IMR-90 (cell line): Measurements from ENCODE around the gene CASP2. TPM values are rescaled to one million over a fixed set of nuclear protein-coding genes. Genes with fewer than 3 reads are reported as not detected.

ENCODE experiments used
- ATAC-seq: fragments of 200-7000 bp; cut with Tn5 transposase; 2 replicates; pipeline ENCODE4 v1.9.1; 2020; ENCODE audit warnings: low read depth, mild to moderate bottlenecking, moderate library complexity
- BruUV-seq: library from RNA; stranded (reverse); fragments of 400-500 nt; replicated peaks from 2 replicates; lab custom pipeline; 2021; lab: Mats Ljungman, UMichigan
- CTCF ChIA-PET: fragments of 300-600 bp; formaldehyde crosslinking; extraction: SDS; loops from one replicate; lab custom pipeline; 2021; ENCODE audit warnings: antibody characterized with exemption; lab: Yijun Ruan, JAX
- POLR2A ChIA-PET: fragments of 300-600 bp; sonication (Branson Sonifier 250); formaldehyde crosslinking; loops from one replicate; lab custom pipeline; 2022; ENCODE audit warnings: antibody characterized with exemption; ENCODE audit not compliant: unreplicated experiment; lab: Charles Lee
- DNase-seq: peaks from one replicate; pipeline ENCODE4 v3.0.0; 2013
- H2AFZ ChIP-seq: replicated peaks from 2 replicates; pipeline ENCODE3; 2013; ENCODE audit warnings: low read length, mild to moderate bottlenecking; ENCODE audit not compliant: poor library complexity
- H2AK5ac ChIP-seq: 2 replicates; pipeline ENCODE4 v1.6.1; 2013; ENCODE audit warnings: low read depth, low read length, inconsistent platforms
- H2AK9ac ChIP-seq: replicated peaks from 2 replicates; pipeline ENCODE3; 2013; ENCODE audit warnings: mild to moderate bottlenecking, low read depth, low read length, moderate library complexity; ENCODE audit not compliant: poor library complexity
- H2BK120ac ChIP-seq: 2 replicates; pipeline ENCODE4 v1.6.1; 2013; ENCODE audit warnings: low read depth, low read length, inconsistent platforms
- H2BK15ac ChIP-seq: 3 replicates; pipeline ENCODE4 v1.6.1; 2013; ENCODE audit warnings: low read depth, low read length, inconsistent platforms
- H2BK20ac ChIP-seq: 2 replicates; pipeline ENCODE4 v1.6.1; 2013; ENCODE audit warnings: low read depth, mild to moderate bottlenecking, inconsistent platforms, low read length, moderate library complexity
- H2BK5ac ChIP-seq: 2 replicates; pipeline ENCODE4 v1.6.1; 2013; ENCODE audit warnings: mild to moderate bottlenecking, low read depth, low read length, inconsistent platforms; ENCODE audit not compliant: poor library complexity, severe bottlenecking
- H3K14ac ChIP-seq: replicated peaks from 2 replicates; pipeline ENCODE4 v1.6.1; 2013; ENCODE audit warnings: low read depth, low read length, inconsistent platforms
- H3K18ac ChIP-seq: 2 replicates; pipeline ENCODE4 v1.6.1; 2013; ENCODE audit warnings: low read depth, low read length, control low read depth
- H3K23ac ChIP-seq: 2 replicates; pipeline ENCODE4 v1.6.1; 2013; ENCODE audit warnings: low read depth, low read length, inconsistent platforms
- H3K27ac ChIP-seq: 2 replicates; pipeline ENCODE4 v1.5.1; 2013; ENCODE audit warnings: mild to moderate bottlenecking, control low read depth, low read length; ENCODE audit not compliant: insufficient read depth
- H3K27me3 ChIP-seq: 2 replicates; pipeline ENCODE4 v1.6.1; 2013; ENCODE audit warnings: low read length; ENCODE audit not compliant: control insufficient read depth, insufficient read depth
- H3K36me3 ChIP-seq: 2 replicates; pipeline ENCODE4 v1.6.1; 2013; ENCODE audit warnings: low read length, mixed read lengths; ENCODE audit not compliant: control insufficient read depth, insufficient read depth
- H3K4ac ChIP-seq: 2 replicates; pipeline ENCODE4 v1.6.1; 2013; ENCODE audit warnings: low read depth, low read length, inconsistent platforms
- H3K4me1 ChIP-seq: 2 replicates; pipeline ENCODE4 v1.6.1; 2013; ENCODE audit warnings: low read length, mixed read lengths; ENCODE audit not compliant: control insufficient read depth, insufficient read depth
- H3K4me2 ChIP-seq: 2 replicates; pipeline ENCODE4 v1.6.1; 2013; ENCODE audit warnings: low read depth, mild to moderate bottlenecking, control low read depth, low read length, moderate library complexity
- H3K4me3 ChIP-seq: 2 replicates; pipeline ENCODE4 v1.5.1; 2013; ENCODE audit warnings: low read depth, mild to moderate bottlenecking, control low read depth, low read length, moderate library complexity; ENCODE audit not compliant: insufficient read depth
- H3K56ac ChIP-seq: 2 replicates; pipeline ENCODE4 v1.6.1; 2013; ENCODE audit warnings: low read length, inconsistent platforms; ENCODE audit not compliant: insufficient read depth; ENCODE audit errors: extremely low read depth
- H3K79me1 ChIP-seq, 2 experiments: 2 replicates each; pipeline ENCODE4 v1.6.1; 2013; ENCODE audit warnings: low read length in 2 of 2, inconsistent platforms in 1 of 2, low read depth in 1 of 2
- H3K9ac ChIP-seq: 2 replicates; pipeline ENCODE4 v1.6.1; 2013; ENCODE audit warnings: low read depth, low read length, control low read depth
- H3K9me1 ChIP-seq: 2 replicates; pipeline ENCODE4 v1.6.1; 2013; ENCODE audit warnings: low read length, inconsistent platforms; ENCODE audit not compliant: insufficient read depth
- H3K9me3 ChIP-seq: 2 replicates; pipeline ENCODE4 v1.6.1; 2013; ENCODE audit warnings: low read length; ENCODE audit not compliant: control insufficient read depth, insufficient read depth
- H4K20me1 ChIP-seq: 2 replicates; pipeline ENCODE4 v1.6.1; 2013; ENCODE audit warnings: low read length, inconsistent platforms; ENCODE audit not compliant: insufficient read depth
- H4K5ac ChIP-seq: 2 replicates; pipeline ENCODE4 v1.6.1; 2013; ENCODE audit warnings: mild to moderate bottlenecking, low read depth, low read length, control low read depth
- H4K8ac ChIP-seq, 2 experiments: 2 replicates each; pipeline ENCODE4 v1.6.1; 2013; ENCODE audit warnings: low read depth in 2 of 2, low read length in 2 of 2, control low read depth in 1 of 2, inconsistent platforms in 1 of 2
- H4K91ac ChIP-seq: 2 replicates; pipeline ENCODE4 v1.6.1; 2013; ENCODE audit warnings: low read depth, low read length, inconsistent platforms; ENCODE audit not compliant: insufficient read depth
- BHLHE40 ChIP-seq: fragments of 150-350 bp; IDR thresholded peaks from 2 replicates; pipeline ENCODE4 v1.6.1; 2016; ENCODE audit warnings: mild to moderate bottlenecking, low read depth, low read length
- FOS ChIP-seq: fragments of 150-350 bp; IDR thresholded peaks from 2 replicates; pipeline ENCODE4 v1.6.1; 2016; ENCODE audit warnings: low read depth, low read length
- MAZ ChIP-seq: IDR thresholded peaks from 2 replicates; pipeline ENCODE4 v1.6.1; 2012; ENCODE audit warnings: low read depth, mild to moderate bottlenecking, low read length, improper control_type of control experiment, moderate library complexity, borderline replicate concordance
- RCOR1 ChIP-seq: IDR thresholded peaks from 2 replicates; pipeline ENCODE4 v1.6.1; 2012; ENCODE audit warnings: mild to moderate bottlenecking, low read length, improper control_type of control experiment; ENCODE audit not compliant: insufficient replicate concordance
- SMC3 ChIP-seq: fragments of 150-350 bp; IDR thresholded peaks from 2 replicates; pipeline ENCODE4 v1.6.1; 2016; ENCODE audit warnings: low read depth, mild to moderate bottlenecking, antibody characterized with exemption, low read length, moderate library complexity
- WGBS, 2 experiments: methylation state at CpG; one replicate each; pipeline versions ENCODE4 v1.1.5 to v1.1.7; 2013; ENCODE audit warnings: missing lambda C conversion rate in 2 of 2; ENCODE audit not compliant: insufficient read length in 1 of 2; ENCODE audit errors: extremely low coverage in 2 of 2; 5-methylcytosine and 5-hydroxymethylcytosine counted together
- dilution Hi-C: fragments of 300-500 bp; cut with HindIII; formaldehyde crosslinking; loops from one replicate; pipeline ENCODE4 v1.14.3; 2018; ENCODE audit warnings: low sequenced_read_pairs; ENCODE audit not compliant: unreplicated experiment
- in situ Hi-C: fragments of 300-500 bp; cut with MboI; formaldehyde crosslinking; loops from 3 replicates; pipeline ENCODE4 v1.14.3; 2019; ENCODE audit warnings: low sequenced_read_pairs, inconsistent platforms, mixed read lengths
- intact Hi-C: fragments of 100-400 bp; cut with micrococcal nuclease; formaldehyde crosslinking; loops from 2 replicates; pipeline ENCODE4 v1.10.0; 2022
- polyA plus RNA-seq, 3 experiments: library from polyadenylated mRNA; depleted of rRNA; stranded (reverse); fragments of >200 nt; gene quantifications; 2 replicates each; pipeline ENCODE4 v1.2.3, GENCODE V29; 2012; ENCODE audit warnings: low replicate concordance in 1 of 3
- total RNA-seq: library from RNA; depleted of rRNA; stranded (reverse); fragments of >200 nt; gene quantifications from 2 replicates; pipeline ENCODE4 v1.2.3, GENCODE V29; 2012

Gene CASP2
- total and polyA plus RNA-seq, 2 of the 4 experiments (the other 2 are of a cell fraction): 15.4 to 25.6 TPM

GRCh38 chr7:143300959-143301935, 13.1 kb downstream of the CASP2 start:
- no peak overlapping the region for H2AK9ac ChIP-seq
- peak overlapping the region in 1 of 2 experiments; percentile 56; a peak in 1 of 4 replicates for H4K8ac ChIP-seq
- no peak overlapping the region for H3K23ac ChIP-seq
- H3K4me1 ChIP-seq: peaks cover 13% of the 10 kb centered on the region
- H3K9ac ChIP-seq: no peak overlapping the region
- H3K79me1 ChIP-seq: peaks cover 16 to 48% of the 10 kb centered on the region in 2 experiments
- ChIA-PET POLR2A (no interaction called here), CTCF (interaction anchor here (2.7 kb wide), 1 partner anchor 79 kb away, joined by 12 read pairs; no protein-coding TSS in a partner anchor)
- TF ChIP-seq SMC3: no peak
- peak; percentile 60 for TF ChIP-seq BHLHE40
- TF ChIP-seq FOS: peak; percentile 59
- no peak for TF ChIP-seq MAZ
- no peak for TF ChIP-seq RCOR1
- no peaks in the 10 kb centered on the region for H3K9me3 ChIP-seq
- no peak overlapping the region for H2BK15ac ChIP-seq
- no peaks in the 10 kb centered on the region for H3K27me3 ChIP-seq
- H4K5ac ChIP-seq: no peak overlapping the region
- H3K18ac ChIP-seq: peak overlapping the region; percentile 33; the same call in 1 of the 2 replicates
- 0 out of 2 replicates have a peak overlapping the region, but pooled peaks have one; percentile 28 for H3K4ac ChIP-seq
- H2BK20ac ChIP-seq: 0 out of 2 replicates have a peak overlapping the region, but pooled peaks have one; percentile 2
- peak; percentile 94 for DNase-seq
- peak overlapping the region; percentile 60 for H2BK5ac ChIP-seq
- H4K20me1 ChIP-seq: peaks cover 18% of the 10 kb centered on the region
- no peak overlapping the region for H3K56ac ChIP-seq
- intact Hi-C loops (no loop called here), in situ Hi-C loops (no loop called here), dilution Hi-C loops (no loop called here)
- H2AK5ac ChIP-seq: 0 out of 2 replicates have a peak overlapping the region, but pooled peaks have one; percentile 14
- no peak overlapping the region for H4K91ac ChIP-seq
- peak overlapping the region; percentile 37 for H3K4me2 ChIP-seq
- peaks cover 46% of the 10 kb centered on the region for H3K36me3 ChIP-seq
- no peak overlapping the region for H3K4me3 ChIP-seq
- BruUV-seq: no TSS peak
- 0 out of 2 replicates have a peak overlapping the region, but pooled peaks have one; percentile 20 for H3K14ac ChIP-seq
- H2AFZ ChIP-seq: no peak overlapping the region
- no peak overlapping the region; the same call in 1 of the 2 replicates for H3K27ac ChIP-seq
- H2BK120ac ChIP-seq: peak overlapping the region; percentile 13; the same call in 1 of the 2 replicates
- no CpG with 5 or more reads among the region's 8 CpGs for WGBS, 2 experiments
- peak; percentile 87 for ATAC-seq
- H3K9me1 ChIP-seq: peaks cover 18% of the 10 kb centered on the region
